NCI-H1436 treated with DMSO at 0.1 percent for 48 hours (cell line): ENCODE measurements around the gene OARD1.
A peak's percentile ranks its signal among the peaks of the same experiment; 100 is the strongest.

Experiments
- DNase-seq: peaks from one replicate; lab custom pipeline; 2025; lab: John Stamatoyannopoulos, UW

Gene OARD1

GRCh38 chr6:41074692-41075436 lies 2.7 kb upstream of the OARD1 start:
- DNase-seq, result no peak

GRCh38 chr6:41073968-41074691 lies 2.0 kb upstream of the OARD1 start:
- DNase-seq, result no peak

DNA sequence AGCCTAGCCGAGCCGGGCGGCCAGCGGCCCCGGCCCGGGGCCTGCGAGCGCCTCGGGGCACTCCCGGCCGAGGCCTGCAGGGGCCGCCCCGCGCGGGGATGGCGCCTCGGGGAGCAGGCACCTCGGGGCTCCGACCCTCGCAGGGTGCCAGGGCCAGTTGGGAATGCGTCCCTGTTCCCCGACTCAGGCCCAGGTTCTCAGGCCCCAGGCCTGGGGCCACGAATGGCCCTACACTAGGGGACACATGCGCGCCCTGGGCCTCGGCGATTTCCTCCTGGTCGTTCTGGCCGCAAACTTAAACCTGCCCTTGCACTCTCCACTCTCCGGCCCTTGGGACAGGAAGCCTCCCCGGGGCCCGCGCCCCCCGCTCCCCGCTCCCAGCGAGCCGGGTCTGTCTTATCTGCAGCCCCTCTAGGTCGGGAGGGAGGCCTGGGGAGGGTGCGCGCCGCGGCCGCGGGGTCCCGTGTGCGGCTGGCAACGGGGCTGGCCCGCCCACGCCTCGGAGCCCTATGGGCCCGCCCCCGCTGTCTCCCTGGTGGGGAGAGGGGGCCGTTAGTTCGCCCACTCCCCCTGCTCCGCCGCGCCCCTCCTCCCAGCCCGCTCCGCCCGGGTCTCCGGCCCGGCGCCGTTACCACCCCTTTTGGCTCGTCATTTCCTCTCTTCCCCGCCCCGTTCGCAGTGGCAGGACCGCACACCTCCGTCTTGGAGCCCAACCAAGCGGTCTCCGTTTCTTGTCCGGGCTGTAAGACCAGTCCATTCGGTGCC lies 1.2 kb upstream of the OARD1 start:
- DNase-seq, result peak; percentile 38

- no peak for DNase-seq
Measured at GRCh38 chr6:41072836-41073202, 663 bp upstream of the OARD1 start, which contains the start of gene NFYA. Gene NFYA (plus strand): TSS chr6:41072974. CDS start chr6:41079090, 6,116 bp downstream.

GRCh38 chr6:41071501-41071922 lies 644 bp downstream of the OARD1 start:
- DNase-seq, result no peak

DNA sequence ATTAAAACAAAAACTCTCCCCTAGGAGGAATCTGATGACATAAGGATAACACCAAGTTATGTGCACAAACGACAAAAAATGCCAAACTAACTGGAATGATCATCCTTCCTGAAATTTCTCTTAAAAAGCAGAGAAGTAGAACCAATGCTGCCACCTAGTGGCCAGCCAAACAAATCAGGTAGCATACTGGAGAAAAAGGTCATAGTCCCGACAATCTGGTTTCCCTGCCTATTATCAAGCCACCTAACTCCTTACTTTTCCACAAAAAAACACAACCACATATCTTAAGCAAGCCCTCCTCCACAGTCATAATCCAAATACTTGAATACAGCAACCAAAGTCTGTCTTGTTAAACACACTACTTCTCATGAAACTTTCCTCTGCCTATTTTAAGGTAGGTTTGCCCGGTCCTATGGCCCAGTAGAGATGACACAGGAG lies 5.3 kb downstream of the OARD1 start:
- no peak for DNase-seq

- no peak for DNase-seq
Measured at GRCh38 chr6:41065550-41066026, 6.6 kb downstream of the OARD1 start.

- DNase-seq, result no peak
Measured at GRCh38 chr6:41064841-41065240, 7.3 kb downstream of the OARD1 start.

DNA sequence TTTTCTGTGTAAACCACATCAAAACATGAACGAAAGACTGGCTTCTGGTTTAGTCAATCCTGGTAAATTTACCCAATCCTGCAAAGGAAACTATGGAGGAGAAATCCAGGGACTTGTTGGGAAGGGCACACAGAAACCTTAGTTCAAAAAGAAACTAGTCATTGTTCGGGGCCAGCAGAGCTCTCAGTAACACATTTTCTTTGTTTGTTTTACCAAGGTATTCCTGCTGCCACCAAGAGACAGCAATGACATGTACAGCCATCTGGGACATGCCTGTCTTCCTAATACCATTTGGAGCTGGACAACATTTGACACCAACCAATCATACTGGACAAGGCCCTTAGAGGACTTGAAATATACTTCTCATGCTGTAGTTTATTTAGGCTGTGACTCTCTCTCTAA lies 8.3 kb downstream of the OARD1 start:
- no peak for DNase-seq

- no peak for DNase-seq
Measured at GRCh38 chr6:41062056-41062455, 10.1 kb downstream of the OARD1 start.

DNA sequence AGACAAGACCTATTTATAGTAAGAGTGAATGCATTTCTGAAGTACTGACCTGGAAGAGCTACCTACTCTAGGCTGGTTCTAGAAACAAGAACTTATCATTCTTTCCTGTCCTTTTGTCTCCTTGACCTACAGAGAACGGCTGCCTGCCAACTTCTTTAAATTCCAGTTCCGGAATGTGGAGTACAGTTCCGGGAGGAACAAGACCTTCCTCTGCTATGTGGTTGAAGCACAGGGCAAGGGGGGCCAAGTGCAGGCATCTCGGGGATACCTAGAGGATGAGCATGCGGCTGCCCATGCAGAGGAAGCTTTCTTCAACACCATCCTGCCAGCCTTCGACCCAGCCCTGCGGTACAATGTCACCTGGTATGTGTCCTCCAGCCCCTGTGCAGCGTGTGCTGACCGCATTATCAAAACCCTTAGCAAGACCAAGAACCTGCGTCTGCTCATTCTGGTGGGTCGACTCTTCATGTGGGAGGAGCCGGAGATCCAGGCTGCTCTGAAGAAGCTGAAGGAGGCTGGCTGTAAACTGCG lies 10.9 kb downstream of the OARD1 start:
- DNase-seq, result no peak

- DNase-seq, result no peak
Measured at GRCh38 chr6:41059556-41059955, 12.6 kb downstream of the OARD1 start.

DNA sequence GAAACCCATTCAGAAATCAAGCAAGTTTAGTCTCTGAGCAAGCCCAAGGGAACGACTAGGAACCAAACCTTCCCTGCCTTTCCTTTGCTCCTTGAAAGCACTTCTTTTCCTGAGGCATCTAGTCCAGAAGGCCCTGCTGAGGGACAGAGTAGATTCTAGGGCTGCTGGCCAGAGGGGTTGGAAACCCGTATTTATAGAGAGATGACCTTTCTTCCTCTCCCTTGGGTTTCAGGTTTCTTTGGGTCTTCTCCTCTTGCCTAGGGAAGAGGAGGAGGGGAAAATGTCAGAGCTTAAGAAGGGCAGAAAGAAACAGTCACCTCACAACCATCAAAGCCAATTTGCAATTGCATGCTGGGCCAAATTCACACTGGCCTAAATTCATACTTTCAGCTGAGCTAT lies 13.4 kb downstream of the OARD1 start:
- no peak for DNase-seq

GRCh38 chr6:41056768-41057490 lies 15.2 kb downstream of the OARD1 start:
- DNase-seq, result no peak

GRCh38 chr6:41055149-41055548 lies 17.0 kb downstream of the OARD1 start:
- no peak for DNase-seq

- DNase-seq, result no peak
Measured at GRCh38 chr6:41054511-41054910, 17.6 kb downstream of the OARD1 start.

DNA sequence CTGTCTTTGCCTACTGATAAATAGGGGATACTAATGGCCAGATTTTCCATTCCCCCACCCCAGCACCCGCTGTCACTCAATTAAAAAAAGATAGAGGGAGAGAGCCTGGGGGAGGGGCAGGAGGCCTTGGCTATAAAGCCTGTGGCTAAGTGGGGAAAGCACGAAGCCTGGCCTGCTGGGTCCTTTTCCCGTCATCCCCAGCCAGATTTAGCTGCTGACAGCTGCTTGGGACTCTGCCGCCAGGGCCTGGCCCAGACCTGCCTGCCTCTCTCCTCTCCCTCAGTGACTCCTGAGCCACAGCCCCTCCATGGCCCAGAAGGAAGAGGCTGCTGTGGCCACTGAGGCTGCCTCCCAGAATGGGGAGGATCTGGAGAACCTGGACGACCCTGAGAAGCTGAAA lies 19.1 kb downstream of the OARD1 start, which contains the start of gene APOBEC2:
APOBEC2 (plus strand) TSS at position 162 of the 400 bp plus-strand sequence; CDS start at position 308, 146 bp downstream.
- DNase-seq, result no peak

GRCh38 chr6:41051873-41052272 lies 20.3 kb downstream of the OARD1 start:
- no peak for DNase-seq

DNA sequence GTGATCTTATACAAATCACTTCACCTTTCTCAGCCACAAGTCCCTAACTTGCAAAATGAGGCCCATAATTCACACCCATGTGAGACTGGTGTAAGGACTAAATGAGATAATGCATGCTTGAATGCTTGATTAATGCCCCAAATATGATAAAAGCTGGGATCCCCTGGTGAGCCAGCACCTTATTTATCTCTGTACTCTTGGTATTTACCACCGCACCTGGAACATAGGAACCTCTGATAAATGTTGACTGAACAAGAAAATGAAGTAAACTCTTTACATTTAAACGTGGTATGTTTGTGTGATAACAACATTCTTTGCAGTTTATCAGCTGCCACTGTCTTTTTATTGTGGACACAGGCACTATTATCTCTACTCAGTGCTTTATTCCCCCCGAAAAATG lies 21.6 kb downstream of the OARD1 start:
- DNase-seq, result no peak

DNA sequence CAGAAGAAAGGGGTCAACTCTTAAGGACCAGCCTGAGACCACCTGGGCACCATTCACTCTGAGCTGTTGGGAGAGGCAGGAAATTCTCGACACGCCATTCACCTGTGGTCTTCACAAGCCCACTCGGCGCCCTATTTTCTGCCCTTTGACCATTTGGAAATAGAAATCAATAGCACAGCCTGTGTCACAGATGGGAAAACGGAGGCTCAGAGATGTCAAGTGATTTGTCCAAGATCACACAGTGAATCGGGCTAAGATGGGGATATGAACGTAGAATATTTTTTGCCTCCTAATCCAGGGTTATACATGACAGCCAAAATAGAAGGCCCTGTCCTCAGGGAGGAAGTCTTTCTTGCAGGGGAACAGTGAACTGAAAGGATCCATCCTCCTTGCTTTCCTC lies 22.2 kb downstream of the OARD1 start:
- DNase-seq, result no peak

- no peak for DNase-seq
Measured at GRCh38 chr6:41049521-41049920, 22.6 kb downstream of the OARD1 start.
